HepG2 (cell line): ENCODE measurements around the gene FER1L5.

Experiments used
- ATF1 ChIP-seq: IDR thresholded peaks from 2 replicates; pipeline ENCODE4 v1.6.1; 2016; ENCODE audit warnings: mild to moderate bottlenecking, control low read depth
- KDM1A ChIP-seq: IDR thresholded peaks from 2 replicates; pipeline ENCODE4 v1.6.1; 2016; ENCODE audit warnings: missing compliant biosample characterization
- POLR2A ChIP-seq, 2 experiments: IDR thresholded peaks; 2 replicates each; pipeline ENCODE4 v1.6.1; 2011; ENCODE audit warnings: low read depth in 2 of 2, low read length in 2 of 2, mild to moderate bottlenecking in 1 of 2, moderate library complexity in 1 of 2; ENCODE audit not compliant: insufficient read depth in 1 of 2
- RFX1 ChIP-seq: fragments of 450-650 bp; IDR thresholded peaks from 2 replicates; pipeline ENCODE4 v1.6.1; 2017
- TCF12 ChIP-seq, 2 experiments: fragments of 450-650 bp in 1 of 2; sonication (generic) in 1 of 2; formaldehyde crosslinking in 1 of 2; IDR thresholded peaks; 2 replicates each; pipeline versions ENCODE4 v1.6.1 to v1.8.0; 2017 to 2022; ENCODE audit warnings: antibody characterized with exemption in 1 of 2, mild to moderate bottlenecking in 1 of 2, missing genetic modification reagents in 1 of 2, moderate library complexity in 1 of 2
- TF ChIP-seq, protein P1 (sequence below): sonication (generic); formaldehyde crosslinking; conservative IDR thresholded peaks from 2 replicates; pipeline ENCODE4 v1.4.0; 2020; ENCODE audit warnings: missing genetic modification reagents
- TF ChIP-seq, protein P2 (sequence below): sonication (generic); formaldehyde crosslinking; IDR thresholded peaks from 2 replicates; pipeline ENCODE4 v1.5.0; 2020; ENCODE audit warnings: mild to moderate bottlenecking, missing genetic modification reagents, moderate library complexity
- TF ChIP-seq, protein P3 (sequence below): conservative IDR thresholded peaks from 2 replicates; pipeline ENCODE4 v1.6.1; 2018; ENCODE audit warnings: missing genetic modification reagents

DNA sequence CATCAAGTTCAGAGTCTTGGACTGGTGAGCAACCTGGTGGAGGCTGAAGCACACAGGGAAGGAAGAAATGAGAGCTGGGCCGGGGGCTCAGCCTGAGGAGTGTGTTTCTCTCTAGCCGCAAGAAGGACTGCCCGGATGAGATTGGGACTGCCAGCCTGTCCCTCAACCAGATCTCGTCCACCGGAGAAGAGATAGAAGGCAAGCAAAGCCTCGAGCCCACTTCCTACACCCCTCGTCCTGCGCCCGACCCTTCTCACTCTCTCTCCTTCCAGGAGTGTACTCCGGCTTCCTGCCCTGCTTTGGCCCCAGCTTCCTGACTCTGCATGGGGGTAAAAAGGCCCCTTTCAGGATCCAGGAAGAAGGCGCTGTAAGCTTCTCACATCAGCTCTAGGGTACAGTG lies 26.2 kb downstream of the FER1L5 start:
- TF ChIP-seq TCF12 (IDR thresholded peaks at IDR 0.05) = no peak
- no peak for TF ChIP-seq TCF12 (CRISPR knock-in tag; IDR thresholded peaks at IDR 0.05)
- TF ChIP-seq, protein P1, sequence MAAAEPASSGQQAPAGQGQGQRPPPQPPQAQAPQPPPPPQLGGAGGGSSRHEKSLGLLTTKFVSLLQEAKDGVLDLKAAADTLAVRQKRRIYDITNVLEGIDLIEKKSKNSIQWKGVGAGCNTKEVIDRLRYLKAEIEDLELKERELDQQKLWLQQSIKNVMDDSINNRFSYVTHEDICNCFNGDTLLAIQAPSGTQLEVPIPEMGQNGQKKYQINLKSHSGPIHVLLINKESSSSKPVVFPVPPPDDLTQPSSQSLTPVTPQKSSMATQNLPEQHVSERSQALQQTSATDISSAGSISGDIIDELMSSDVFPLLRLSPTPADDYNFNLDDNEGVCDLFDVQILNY (CRISPR knock-in tag) = no peak
- TF ChIP-seq ATF1 (CRISPR knock-in tag) = no peak
- TF ChIP-seq, protein P2, sequence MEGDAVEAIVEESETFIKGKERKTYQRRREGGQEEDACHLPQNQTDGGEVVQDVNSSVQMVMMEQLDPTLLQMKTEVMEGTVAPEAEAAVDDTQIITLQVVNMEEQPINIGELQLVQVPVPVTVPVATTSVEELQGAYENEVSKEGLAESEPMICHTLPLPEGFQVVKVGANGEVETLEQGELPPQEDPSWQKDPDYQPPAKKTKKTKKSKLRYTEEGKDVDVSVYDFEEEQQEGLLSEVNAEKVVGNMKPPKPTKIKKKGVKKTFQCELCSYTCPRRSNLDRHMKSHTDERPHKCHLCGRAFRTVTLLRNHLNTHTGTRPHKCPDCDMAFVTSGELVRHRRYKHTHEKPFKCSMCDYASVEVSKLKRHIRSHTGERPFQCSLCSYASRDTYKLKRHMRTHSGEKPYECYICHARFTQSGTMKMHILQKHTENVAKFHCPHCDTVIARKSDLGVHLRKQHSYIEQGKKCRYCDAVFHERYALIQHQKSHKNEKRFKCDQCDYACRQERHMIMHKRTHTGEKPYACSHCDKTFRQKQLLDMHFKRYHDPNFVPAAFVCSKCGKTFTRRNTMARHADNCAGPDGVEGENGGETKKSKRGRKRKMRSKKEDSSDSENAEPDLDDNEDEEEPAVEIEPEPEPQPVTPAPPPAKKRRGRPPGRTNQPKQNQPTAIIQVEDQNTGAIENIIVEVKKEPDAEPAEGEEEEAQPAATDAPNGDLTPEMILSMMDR (CRISPR knock-in tag) = no peak
- no peak for TF ChIP-seq KDM1A (CRISPR knock-in tag)
- TF ChIP-seq, protein P3, sequence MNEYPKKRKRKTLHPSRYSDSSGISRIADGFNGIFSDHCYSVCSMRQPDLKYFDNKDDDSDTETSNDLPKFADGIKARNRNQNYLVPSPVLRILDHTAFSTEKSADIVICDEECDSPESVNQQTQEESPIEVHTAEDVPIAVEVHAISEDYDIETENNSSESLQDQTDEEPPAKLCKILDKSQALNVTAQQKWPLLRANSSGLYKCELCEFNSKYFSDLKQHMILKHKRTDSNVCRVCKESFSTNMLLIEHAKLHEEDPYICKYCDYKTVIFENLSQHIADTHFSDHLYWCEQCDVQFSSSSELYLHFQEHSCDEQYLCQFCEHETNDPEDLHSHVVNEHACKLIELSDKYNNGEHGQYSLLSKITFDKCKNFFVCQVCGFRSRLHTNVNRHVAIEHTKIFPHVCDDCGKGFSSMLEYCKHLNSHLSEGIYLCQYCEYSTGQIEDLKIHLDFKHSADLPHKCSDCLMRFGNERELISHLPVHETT (CRISPR knock-in tag) = no peak
- no peak for TF ChIP-seq RFX1
- no peak for TF ChIP-seq POLR2A (IDR thresholded peaks at IDR 0.05; ENCODE audit: insufficient read depth in 1 of 2, low read depth in 2 of 2, low read length in 2 of 2)
